MM.1S (cell line): ENCODE data around the gene GDNF.
A peak's percentile ranks its signal among the peaks of the same experiment; 100 is the strongest.

Experiments
- DNase-seq: peaks from one replicate; pipeline ENCODE4 v3.0.0-alpha.2; 2015
- H2AFZ ChIP-seq: fragments of 300-600 bp; sonication (generic); 2 replicates; pipeline ENCODE4 v1.6.0; 2016; ENCODE audit warnings: antibody characterized with exemption, low read length
- H3F3A ChIP-seq: fragments of 300-600 bp; sonication (generic); 2 replicates; pipeline ENCODE4 v1.6.1; 2016; ENCODE audit warnings: mild to moderate bottlenecking, antibody characterized with exemption, low read length, moderate library complexity, mixed read lengths; ENCODE audit not compliant: insufficient read depth
- H3K27ac ChIP-seq: fragments of 300-600 bp; sonication (generic); 2 replicates; pipeline ENCODE4 v1.5.1; 2016; ENCODE audit warnings: mild to moderate bottlenecking, low read length
- H3K27me3 ChIP-seq: fragments of 300-600 bp; sonication (generic); replicated peaks from 2 replicates; pipeline ENCODE4 v1.6.0; 2016; ENCODE audit warnings: low read length; ENCODE audit not compliant: insufficient read depth
- H3K36me3 ChIP-seq: fragments of 300-600 bp; sonication (generic); replicated peaks from 2 replicates; pipeline ENCODE4 v1.6.1; 2016; ENCODE audit warnings: mild to moderate bottlenecking, low read length, mixed read lengths; ENCODE audit not compliant: insufficient read depth
- H3K4me1 ChIP-seq: fragments of 300-600 bp; sonication (generic); 2 replicates; pipeline ENCODE4 v1.6.1; 2016; ENCODE audit warnings: low read length, mixed read lengths
- H3K4me2 ChIP-seq: fragments of 300-600 bp; sonication (generic); 2 replicates; pipeline ENCODE4 v1.6.0; 2016; ENCODE audit warnings: low read depth, low read length
- H3K4me3 ChIP-seq: fragments of 300-600 bp; sonication (generic); 2 replicates; pipeline ENCODE4 v1.5.1; 2016; ENCODE audit warnings: low read length, mixed read lengths
- H3K79me2 ChIP-seq: fragments of 300-600 bp; sonication (generic); 2 replicates; pipeline ENCODE4 v1.6.1; 2016; ENCODE audit warnings: mixed run types, low read length, mixed read lengths
- H3K9ac ChIP-seq: fragments of 300-600 bp; sonication (generic); 2 replicates; pipeline ENCODE4 v1.6.1; 2016; ENCODE audit warnings: low read length, mixed read lengths
- H3K9me2 ChIP-seq: fragments of 300-600 bp; sonication (generic); replicated peaks from 2 replicates; pipeline ENCODE4 v1.6.1; 2016; ENCODE audit warnings: mild to moderate bottlenecking, low read length, mixed read lengths; ENCODE audit not compliant: insufficient read depth
- H3K9me3 ChIP-seq: fragments of 300-600 bp; sonication (generic); replicated peaks from 2 replicates; pipeline ENCODE4 v1.6.1; 2016; ENCODE audit warnings: mild to moderate bottlenecking, low read length, mixed read lengths; ENCODE audit not compliant: insufficient read depth
- H4K20me1 ChIP-seq: fragments of 300-600 bp; sonication (generic); 2 replicates; pipeline ENCODE4 v1.6.1; 2016; ENCODE audit warnings: mild to moderate bottlenecking, low read length, moderate library complexity, mixed read lengths; ENCODE audit not compliant: insufficient read depth
- EZH2 ChIP-seq: fragments of 300-600 bp; sonication (generic); optimal IDR thresholded peaks from 2 replicates; pipeline ENCODE3; 2017; ENCODE audit warnings: low read depth, mild to moderate bottlenecking, antibody characterized with exemption, low read length, mixed read lengths
- EZH2phosphoT487 ChIP-seq: fragments of 300-600 bp; sonication (generic); IDR thresholded peaks from 2 replicates; pipeline ENCODE4 v1.6.1; 2018; ENCODE audit warnings: antibody characterized with exemption, low read length
- TF ChIP-seq, protein P1 (sequence below): fragments of 300-600 bp; sonication (generic); IDR thresholded peaks from 2 replicates; pipeline ENCODE4 v1.5.1; 2016; ENCODE audit warnings: antibody characterized with exemption, low read length, mixed read lengths

GDNF gene

DNA sequence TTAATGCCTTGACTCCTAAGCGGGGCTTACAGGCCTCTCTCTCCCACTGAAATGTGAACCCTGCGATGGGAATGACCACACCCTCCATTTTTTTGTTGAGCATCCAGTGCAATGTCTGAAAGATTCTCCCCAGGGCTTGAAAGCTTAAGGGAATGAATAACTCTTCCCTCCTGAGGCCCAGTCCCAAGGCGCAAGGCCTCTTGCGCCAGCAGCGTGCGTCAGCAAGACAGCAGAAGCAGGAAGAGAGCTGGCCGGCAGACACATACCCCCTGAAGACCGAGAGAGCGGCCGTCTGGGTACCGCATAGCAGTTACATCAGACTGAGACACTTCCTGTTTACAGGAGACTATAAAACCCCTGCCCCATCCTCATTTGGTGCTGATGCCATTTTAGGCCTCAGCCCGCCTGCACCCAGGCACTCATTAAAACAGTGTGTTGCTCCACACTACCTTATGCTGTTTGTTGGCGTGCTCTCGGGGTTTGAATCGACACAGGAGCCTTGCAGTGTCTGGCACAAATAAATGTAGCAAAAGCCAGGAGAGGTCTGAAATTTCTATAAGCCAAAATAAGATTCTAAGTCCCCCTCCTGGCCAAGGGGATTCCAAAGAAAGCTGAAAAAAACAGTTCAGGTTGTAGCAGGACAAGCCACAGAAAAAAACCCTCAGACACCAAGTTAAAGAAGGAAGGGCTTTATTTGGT, 62.3 kb downstream of the GDNF start:
- no peaks in the 10 kb centered on the region for H3K9me2 ChIP-seq
- H3K36me3 ChIP-seq: no peaks in the 10 kb centered on the region
- H3K9ac ChIP-seq: no peak overlapping the region
- no peaks in the 10 kb centered on the region for H3K4me1 ChIP-seq
- no peaks in the 10 kb centered on the region for H3K9me3 ChIP-seq
- no peak overlapping the region for H3K4me2 ChIP-seq
- no peak for DNase-seq
- H4K20me1 ChIP-seq: no peaks in the 10 kb centered on the region
- no peaks in the 10 kb centered on the region for H3K79me2 ChIP-seq
- H3K27me3 ChIP-seq: no peaks in the 10 kb centered on the region
- no peaks in the 10 kb centered on the region for H3F3A ChIP-seq
- no peak overlapping the region for H3K4me3 ChIP-seq
- no peak overlapping the region for H2AFZ ChIP-seq
- no peak overlapping the region for H3K27ac ChIP-seq
- TF ChIP-seq, protein P1, sequence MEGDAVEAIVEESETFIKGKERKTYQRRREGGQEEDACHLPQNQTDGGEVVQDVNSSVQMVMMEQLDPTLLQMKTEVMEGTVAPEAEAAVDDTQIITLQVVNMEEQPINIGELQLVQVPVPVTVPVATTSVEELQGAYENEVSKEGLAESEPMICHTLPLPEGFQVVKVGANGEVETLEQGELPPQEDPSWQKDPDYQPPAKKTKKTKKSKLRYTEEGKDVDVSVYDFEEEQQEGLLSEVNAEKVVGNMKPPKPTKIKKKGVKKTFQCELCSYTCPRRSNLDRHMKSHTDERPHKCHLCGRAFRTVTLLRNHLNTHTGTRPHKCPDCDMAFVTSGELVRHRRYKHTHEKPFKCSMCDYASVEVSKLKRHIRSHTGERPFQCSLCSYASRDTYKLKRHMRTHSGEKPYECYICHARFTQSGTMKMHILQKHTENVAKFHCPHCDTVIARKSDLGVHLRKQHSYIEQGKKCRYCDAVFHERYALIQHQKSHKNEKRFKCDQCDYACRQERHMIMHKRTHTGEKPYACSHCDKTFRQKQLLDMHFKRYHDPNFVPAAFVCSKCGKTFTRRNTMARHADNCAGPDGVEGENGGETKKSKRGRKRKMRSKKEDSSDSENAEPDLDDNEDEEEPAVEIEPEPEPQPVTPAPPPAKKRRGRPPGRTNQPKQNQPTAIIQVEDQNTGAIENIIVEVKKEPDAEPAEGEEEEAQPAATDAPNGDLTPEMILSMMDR: no peak
- TF ChIP-seq EZH2phosphoT487 (no peak), EZH2 (no peak)

DNA sequence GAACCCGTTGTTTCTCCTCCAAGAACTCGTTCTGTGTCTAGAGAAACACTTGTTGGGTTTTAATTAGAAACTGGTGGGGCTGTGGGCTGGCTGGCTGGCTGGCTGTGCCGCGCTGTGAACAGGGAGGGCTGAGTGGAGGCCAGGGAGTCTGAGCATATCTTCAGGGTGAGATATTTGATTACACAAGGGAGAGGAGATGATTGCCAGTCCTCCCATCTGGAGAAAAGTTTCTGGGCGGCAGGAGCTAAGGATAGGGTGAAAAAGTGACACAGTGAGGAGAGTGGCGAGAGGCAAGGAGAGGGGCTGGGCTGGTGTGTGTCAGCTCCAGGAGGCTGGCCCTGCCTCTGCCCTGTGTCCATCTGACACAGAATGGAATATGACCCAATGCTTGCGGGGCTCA, 63.0 kb downstream of the GDNF start:
- Histone ChIP-seq H2AFZ (no peak overlapping the region), H3K9ac (no peak overlapping the region), H3K27ac (no peak overlapping the region), H3K9me3 (no peaks in the 10 kb centered on the region), H3K9me2 (no peaks in the 10 kb centered on the region), H3K4me2 (no peak overlapping the region), H3K27me3 (no peaks in the 10 kb centered on the region), H3K79me2 (no peaks in the 10 kb centered on the region), H3K36me3 (no peaks in the 10 kb centered on the region), H4K20me1 (no peaks in the 10 kb centered on the region), H3F3A (no peaks in the 10 kb centered on the region), H3K4me3 (no peak overlapping the region), H3K4me1 (no peaks in the 10 kb centered on the region)
- TF ChIP-seq EZH2phosphoT487 (no peak), EZH2 (no peak)
- TF ChIP-seq, protein P1: no peak
- no peak for DNase-seq

DNA sequence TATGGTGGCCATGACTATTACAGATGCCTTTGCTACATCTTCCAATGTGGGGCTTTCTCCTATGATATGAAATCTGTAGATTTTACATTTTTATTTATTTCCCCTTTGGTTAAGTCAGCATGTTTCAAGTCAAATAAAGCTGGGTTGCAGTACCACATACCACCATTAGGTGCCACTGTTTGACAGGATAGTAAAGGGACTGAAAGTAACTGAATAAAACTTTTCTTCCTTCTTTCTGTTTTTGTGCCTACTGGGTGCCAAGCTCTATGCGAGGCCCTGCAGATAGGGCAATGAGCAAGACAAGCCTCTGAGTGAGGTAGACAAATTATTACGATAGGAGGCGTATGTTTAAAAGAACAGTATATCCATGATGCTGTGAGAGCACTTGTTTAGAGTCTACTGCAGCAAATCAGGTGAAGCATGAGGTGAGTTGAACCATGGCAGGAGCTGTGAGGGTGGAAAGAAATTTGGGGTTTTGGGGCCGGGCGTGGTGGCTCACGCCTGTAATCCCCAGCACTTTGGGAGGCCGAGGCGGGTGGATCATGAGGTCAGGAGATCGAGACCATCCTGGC, 64.8 kb downstream of the GDNF start:
- no peak overlapping the region for H3K27ac ChIP-seq
- TF ChIP-seq, protein P1: peak; percentile 85
- TF ChIP-seq EZH2phosphoT487: no peak
- no peak for TF ChIP-seq EZH2
- no peaks in the 10 kb centered on the region for H4K20me1 ChIP-seq
- no peak overlapping the region for H3K4me3 ChIP-seq
- H3K9me3 ChIP-seq: no peaks in the 10 kb centered on the region
- no peak overlapping the region for H3K9ac ChIP-seq
- no peaks in the 10 kb centered on the region for H3K9me2 ChIP-seq
- no peaks in the 10 kb centered on the region for H3K4me1 ChIP-seq
- H3K79me2 ChIP-seq: no peaks in the 10 kb centered on the region
- no peak overlapping the region for H3K4me2 ChIP-seq
- no peak overlapping the region for H2AFZ ChIP-seq
- no peaks in the 10 kb centered on the region for H3K36me3 ChIP-seq
- H3K27me3 ChIP-seq: no peaks in the 10 kb centered on the region
- DNase-seq: peak; percentile 47
- no peaks in the 10 kb centered on the region for H3F3A ChIP-seq
